Suppressor macrophage treated with lipopolysaccharide for 1 hour (primary cell): ENCODE data around the gene OR52K1.
"Not testable (repeated sequence)": the region's sequence is repeated elsewhere in the genome, so short reads cannot be mapped to it uniquely, and the experiment has no call there.

Experiments
- DNase-seq, 3 donors: peaks; one replicate each; pipeline ENCODE4 v3.0.0-alpha.2; 2020 to 2022

Gene OR52K1

DNA sequence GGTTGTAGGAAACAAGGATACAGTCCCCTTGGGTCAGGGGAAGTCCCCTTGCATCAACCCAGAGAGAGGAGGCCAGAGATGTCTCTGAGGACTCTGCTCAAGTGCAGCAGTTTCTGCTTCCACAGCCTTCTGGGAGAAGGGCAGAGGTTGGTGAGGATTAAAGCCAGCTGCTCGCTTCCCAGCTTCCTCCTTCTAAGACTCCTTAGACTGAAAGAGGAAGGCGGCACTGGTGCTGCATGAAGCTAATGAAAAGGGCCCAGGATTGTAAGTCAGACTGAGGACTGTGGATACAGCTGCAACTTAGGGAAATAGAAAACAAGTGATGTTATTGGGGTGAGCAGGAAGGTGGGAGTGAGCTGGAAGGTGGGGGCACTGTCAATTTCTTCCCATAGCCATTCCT is at the start of gene OR52K1:
TSS of gene OR52K1 (plus strand) at position 202 of the 400 bp plus-strand sequence. CDS start 6,255 bp downstream, outside the sequence.
- DNase-seq = peak; percentile 75 to 80 (median 75)

- peak; percentile 58 to 78 (median 77) for DNase-seq
Measured at GRCh38 chr11:4433856-4434255, 48.6 kb upstream of the OR52K1 start.

- DNase-seq = peak in 2 of 3 donors; percentile 29 to 33
Measured at GRCh38 chr11:4436411-4436810, 46.0 kb upstream of the OR52K1 start.

- DNase-seq = peak; percentile 51 to 69 (median 67)
Measured at GRCh38 chr11:4441515-4441914, 40.9 kb upstream of the OR52K1 start.

- DNase-seq = no peak
Measured at GRCh38 chr11:4443232-4443891, 39.1 kb upstream of the OR52K1 start.

DNA sequence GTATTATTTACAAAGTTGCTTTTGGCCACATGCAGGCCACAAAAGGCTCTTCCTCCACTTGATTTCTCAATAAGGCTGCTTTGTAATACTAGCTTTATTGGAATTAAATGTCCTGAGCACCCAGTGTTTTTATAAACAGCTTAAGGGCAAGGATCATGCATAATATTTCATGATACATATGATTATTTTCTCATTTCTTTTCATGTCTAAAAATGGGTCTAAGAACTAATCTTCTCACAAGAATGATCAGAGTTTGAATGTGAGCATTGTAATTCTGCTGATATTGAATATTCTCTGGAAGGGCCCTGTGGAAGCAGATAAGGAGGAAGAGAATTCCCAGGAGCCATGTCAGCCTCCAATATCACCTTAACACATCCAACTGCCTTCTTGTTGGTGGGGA is 33.5 kb upstream of the OR52K1 start, which contains the start of gene OR52K2:
TSS of gene OR52K2 (plus strand) at position 301 of the 400 bp plus-strand sequence. CDS start at position 346, 45 bp downstream.
- DNase-seq = no peak

DNA sequence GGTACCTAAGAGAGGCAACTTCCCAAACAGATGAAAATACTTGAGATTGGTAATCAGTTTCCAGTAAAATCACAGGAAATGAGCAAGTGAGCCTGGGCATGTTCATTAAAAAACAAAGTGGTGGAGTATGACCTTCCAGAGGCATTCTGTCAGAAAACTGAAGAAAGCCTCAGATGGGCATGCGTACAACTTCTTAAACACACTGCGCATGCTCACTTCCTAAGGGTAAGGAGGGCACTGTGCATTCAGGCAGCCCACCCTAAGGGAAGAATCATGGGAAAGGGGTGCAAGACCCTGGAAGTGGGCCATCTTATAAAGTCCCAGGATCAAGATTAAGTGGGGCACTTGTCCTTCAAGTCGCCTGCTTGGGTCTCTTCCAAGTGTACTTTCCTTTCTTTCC is 29.3 kb upstream of the OR52K1 start:
- no peak for DNase-seq

DNA sequence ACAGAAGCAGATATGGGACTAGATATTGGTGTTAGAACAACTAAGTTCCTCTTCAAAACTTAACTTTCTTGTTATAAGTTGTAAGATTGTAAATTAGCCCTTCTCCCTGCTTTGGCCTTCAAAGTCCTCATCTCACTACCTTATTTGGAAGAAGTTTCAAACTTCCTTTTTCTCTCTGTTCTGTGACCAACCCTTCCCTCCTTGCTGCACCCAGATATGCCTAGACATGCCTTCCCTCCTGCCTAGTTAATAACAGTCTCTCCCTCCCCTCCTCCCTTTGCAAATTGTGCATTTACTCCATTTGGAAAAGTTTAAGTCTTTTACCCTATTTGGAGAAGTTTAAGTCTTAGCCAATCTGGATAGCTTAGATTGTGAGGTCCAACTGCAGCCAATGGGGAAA is 28.4 kb upstream of the OR52K1 start:
- DNase-seq = no peak

DNA sequence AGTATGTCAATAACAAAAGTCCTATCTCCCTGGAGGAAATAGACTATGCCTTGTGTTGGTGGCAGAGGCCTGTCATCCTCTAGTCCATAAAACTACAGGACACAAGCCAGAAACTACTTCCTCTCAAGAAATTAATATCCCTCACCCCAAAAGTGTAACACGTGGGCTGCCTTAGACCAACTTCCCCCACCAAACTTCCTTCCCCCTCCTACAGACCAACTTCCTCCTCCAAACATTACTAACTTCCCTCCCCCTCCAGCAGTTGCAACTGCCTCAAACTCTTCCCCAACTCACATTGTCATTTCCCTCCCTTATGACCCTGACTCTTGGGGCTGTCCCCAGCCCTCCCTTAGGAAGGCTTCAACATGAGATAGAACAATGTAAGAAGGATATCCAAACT is 27.0 kb upstream of the OR52K1 start:
- DNase-seq = peak; percentile 90 to 96 (median 95)

DNA sequence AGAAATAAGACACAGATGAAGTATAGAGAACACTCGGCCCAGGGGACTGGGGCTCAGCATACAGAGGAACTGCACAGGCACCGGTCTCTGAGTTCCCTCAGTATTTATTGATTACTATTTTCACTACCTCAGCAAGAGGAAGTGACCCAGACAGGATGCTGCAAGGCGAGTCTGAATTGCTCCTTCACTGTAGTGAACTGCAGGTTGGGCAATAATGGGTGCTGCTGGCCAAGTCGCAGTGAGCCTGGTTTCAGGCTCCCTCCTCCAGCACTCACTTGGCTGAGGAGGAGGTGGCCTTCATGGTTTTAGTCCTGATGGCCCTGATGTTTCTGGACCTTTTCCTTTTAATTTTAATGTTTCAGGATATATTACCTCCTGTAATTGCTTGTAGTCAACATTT is 22.9 kb upstream of the OR52K1 start:
- DNase-seq = peak; percentile 51 to 52 (median 51)

DNA sequence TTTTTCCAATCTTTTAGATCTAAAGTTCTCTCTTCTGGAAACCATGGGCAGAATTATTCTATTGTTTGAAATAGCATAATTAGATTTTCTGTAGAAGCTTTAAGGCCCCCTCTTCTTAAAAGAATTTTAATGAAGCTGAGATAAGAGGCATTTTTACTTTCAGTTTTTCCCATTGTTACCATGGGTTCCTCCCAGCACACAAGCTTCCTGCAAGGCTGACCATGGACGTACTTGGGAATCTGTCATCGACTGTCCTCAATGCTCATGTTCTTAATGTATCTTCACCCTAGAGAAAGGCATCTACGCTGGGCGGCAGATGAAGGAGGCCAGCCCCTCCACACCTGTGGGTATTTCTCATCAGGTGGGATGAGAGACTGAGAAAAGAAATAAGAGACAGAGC is 22.3 kb upstream of the OR52K1 start:
- no peak for DNase-seq

DNA sequence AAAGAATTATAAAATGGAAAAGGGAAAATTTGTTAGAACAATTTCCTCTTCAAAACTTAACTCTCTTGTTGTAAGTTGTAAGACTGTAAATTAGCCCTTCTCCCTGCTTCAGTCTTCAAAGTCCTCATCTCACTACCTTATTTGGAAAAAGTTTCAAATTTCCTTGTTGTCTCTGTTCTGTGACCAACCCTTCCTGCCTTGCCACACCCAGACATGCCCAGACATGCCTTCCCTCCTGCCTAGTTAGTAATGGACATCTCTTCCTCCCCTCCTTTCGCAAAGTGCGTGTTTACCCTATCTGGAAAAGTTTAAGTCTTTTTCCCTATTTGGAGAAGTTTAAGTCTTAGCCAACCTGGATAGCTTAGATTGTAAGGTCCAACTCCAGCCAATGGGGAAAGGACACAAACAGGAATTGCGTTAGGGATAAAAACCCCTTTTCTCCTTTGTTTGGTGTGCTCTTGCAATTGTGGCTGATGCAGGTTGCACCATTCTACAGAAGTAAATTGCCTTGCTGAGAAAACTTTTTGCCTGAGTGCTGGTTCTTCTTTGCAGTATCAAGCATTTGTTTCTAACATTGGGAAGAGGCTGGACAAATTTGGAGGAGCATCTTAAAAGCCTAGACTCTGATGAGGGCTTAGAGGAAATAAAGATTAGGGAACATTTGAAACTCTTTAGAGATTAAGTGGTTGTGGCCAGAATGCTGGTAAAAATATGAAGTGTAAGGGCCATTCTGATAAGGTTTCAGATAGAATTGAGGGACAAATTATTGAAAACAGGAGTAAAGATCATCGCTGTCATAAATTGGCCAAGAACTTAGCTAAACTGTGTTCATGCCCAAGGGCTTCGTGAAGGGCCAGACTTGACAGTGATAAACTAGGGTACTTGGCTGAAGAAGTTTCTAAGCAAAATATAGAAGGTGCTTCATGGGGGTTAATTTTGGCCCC is 18.0 kb upstream of the OR52K1 start:
- no peak for DNase-seq

- DNase-seq = no peak
Measured at GRCh38 chr11:4465407-4465806, 17.0 kb upstream of the OR52K1 start.

- no peak for DNase-seq
Measured at GRCh38 chr11:4466131-4466870, 16.1 kb upstream of the OR52K1 start.

DNA sequence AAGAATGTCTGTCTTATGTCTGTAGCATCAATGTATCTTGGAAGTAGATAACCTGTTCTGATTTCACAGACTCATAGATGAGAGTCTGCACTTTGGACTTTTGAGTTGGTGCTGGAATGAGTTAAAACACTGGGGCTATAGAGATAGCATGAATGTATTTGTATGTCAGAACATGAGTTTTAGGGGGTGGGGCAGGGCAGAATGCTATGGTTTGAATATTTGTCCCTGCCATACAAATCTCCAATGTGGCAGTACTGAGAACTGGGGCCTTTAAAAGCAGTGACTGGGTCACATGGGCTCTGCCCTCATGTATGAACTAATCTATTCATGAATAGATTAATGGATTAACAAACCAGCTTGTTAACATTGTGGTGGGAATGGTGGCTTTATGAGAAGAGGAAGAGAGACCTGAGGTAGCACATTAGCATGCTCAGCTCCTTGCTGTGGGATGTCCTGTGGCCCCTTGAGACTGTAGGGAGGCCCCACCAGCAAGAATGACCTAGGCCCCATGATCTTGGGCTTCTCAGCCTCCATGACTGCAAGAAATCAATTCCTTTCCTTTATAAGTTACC is 15.5 kb upstream of the OR52K1 start:
- DNase-seq = no peak

DNA sequence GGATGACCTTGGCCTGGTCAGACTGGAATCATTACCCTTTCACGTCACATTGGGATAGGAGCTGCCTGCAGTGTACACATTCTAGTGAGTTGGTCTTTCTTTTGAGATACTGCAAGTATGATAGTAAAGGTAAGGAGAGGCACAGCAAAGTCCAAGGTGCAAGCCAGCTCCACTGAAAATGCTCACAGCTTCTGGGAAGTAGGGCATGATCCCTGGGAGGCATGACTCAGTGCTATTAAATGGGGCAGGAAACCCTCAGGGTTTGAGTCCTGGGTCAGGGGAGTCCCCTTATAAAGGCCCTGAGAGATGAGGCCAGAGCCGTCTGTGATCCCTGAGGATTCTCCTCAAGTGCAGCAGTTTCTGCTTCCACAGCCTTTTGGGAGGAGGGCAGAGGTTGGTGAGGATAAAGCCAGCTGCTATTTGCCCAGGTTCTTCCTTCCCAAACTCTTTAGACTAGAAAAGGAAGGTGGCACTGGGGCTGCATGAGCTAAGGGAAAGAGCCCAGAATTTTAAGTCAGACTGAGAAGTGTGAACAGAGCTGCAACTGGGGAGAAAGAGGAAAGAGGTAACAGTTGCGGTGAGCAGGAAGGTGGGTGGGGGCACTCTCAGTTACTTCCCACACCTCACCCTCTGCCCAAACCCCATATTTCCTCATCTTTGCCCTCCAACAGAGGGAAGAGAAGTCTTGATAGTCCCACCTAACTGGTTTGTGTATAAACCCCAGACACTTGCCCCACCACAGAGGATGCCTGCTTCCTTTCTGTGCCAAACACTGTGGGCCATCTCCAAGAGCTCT is 14.4 kb upstream of the OR52K1 start:
- DNase-seq = peak; percentile 49 to 53 (median 52)

- DNase-seq = no peak
Measured at GRCh38 chr11:4479644-4480043, 2.8 kb upstream of the OR52K1 start.

- DNase-seq = peak; percentile 58 to 77 (median 67)
Measured at GRCh38 chr11:4480577-4481239, 1.7 kb upstream of the OR52K1 start.

DNA sequence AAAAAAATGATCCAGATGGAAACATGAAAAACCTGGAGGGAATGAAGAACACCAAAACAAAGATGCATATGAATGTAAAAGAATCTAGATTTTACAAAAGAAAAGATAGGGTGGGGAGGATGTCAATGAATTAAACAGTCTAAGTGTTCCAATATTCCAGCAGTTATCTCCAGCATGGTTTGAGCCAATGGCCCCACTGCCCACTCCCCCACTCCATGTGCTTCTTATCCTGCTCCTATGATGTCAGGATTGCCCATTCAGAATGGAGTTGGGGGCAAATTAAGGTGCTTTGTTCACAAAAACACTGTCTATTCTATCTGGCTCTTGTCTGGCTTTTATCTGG is 1.2 kb upstream of the OR52K1 start:
- no peak for DNase-seq

DNA sequence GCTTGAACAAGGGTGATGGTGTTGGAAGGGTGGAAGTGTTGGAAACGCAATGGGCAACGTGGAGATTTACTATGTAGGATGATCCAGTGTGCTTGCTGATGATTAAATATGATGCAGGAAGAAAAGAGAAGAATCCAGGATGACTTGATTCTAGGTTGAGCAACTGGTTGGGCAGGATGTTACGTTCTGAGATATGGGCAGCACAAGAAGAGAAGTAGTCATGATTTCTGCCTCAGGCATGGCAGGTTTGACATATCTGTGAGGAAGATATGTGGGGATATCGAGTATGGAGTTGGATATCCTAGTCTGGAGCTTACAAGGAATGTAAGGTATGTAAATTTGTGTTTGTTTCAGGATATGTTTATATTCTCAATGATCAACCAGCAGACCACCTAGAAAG is 1.9 kb downstream of the OR52K1 start:
- no peak for DNase-seq

GRCh38 chr11:4491405-4491804 is 9.0 kb downstream of the OR52K1 start:
- not testable (repeated sequence) for DNase-seq
